HL-60/S4 treated with phorbol 12-myristate 13-acetate at 8.2 ng/mL for 4 days and 3 days (cell line): ENCODE measurements around the gene CDKL2.
"Not testable (repeated sequence)": the region's sequence is repeated elsewhere in the genome, so short reads cannot be mapped to it uniquely, and the experiment has no call there.

Experiments
- in situ Hi-C: fragments of 300-500 bp; cut with MboI; formaldehyde crosslinking; loops from 2 replicates; pipeline ENCODE4 v1.15.0; 2022; ENCODE audit warnings: low sequenced_read_pairs

CDKL2 gene

DNA sequence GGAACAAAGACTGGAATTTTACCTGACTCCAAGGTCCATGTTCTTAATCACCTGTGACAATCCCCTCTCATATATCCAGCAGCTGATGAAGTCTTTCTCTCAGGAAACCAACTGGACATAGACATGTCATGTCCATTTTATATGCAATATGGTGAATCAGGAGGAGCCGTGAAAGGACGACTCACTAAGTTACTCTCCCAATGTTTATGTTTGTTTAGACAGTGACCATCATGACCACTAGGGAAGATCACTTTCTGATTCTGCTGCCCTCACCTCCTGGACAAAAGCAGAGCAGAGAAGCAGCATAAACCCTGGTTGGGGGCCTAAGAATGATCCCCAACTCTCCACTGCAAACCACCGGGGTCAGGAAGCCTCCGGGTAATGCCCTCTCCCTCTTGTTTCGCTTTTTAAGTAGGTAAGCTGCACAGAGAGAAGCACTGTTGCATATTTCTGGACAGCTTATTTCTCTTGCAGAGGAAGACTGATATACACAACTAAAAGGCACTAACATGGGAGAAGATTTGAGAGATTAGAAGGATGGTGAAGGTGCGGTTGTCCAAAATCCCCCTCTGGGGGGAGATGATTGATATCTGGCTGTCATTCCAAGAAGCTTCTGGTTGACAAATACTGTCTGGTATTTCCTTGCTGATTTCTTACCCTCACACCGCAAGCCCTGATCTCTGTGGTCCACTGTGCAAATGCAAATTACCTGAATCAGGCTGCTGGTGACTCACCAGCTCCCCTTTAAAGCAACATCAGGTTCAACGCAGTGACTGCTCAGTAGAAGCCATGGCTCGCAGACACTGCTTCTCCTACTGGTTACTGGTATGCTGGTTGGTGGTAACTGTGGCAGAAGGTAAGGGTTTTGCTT is 74.8 kb downstream of the CDKL2 start, which contains the start of gene ODAPH:
Gene ODAPH, plus strand, starts transcription at position 773 of the 871 bp plus-strand sequence. Its CDS starts 17 bp downstream, at position 790.
- in situ Hi-C loops: no loop called here

- in situ Hi-C loops: no loop called here
Observed at GRCh38 chr4:75552452-75552851, 77.9 kb downstream of the CDKL2 start.

GRCh38 chr4:75549019-75549418 is 81.3 kb downstream of the CDKL2 start:
- in situ Hi-C loops: no loop called here

GRCh38 chr4:75547647-75548387 is 82.5 kb downstream of the CDKL2 start:
- in situ Hi-C loops: no loop called here

DNA sequence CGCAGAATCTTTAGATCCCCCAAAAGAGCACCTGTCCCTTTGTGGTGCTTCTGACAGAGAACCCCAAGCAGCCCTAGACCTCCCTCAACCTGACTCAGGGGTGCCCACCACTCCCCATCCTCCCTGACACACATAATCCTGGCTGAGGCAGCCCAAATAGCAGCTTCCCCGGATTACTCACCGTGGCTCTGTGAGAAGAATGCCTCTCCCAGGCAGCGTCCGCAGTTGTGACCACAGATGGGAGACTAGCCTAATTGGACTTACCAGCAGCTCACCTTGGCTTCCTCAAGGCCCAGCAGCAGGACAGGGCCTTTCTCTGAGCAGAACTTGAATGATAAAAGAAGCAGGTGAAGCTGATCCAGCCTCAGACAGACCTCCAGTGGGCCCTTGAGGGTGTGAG is 84.8 kb downstream of the CDKL2 start:
- in situ Hi-C loops: no loop called here

DNA sequence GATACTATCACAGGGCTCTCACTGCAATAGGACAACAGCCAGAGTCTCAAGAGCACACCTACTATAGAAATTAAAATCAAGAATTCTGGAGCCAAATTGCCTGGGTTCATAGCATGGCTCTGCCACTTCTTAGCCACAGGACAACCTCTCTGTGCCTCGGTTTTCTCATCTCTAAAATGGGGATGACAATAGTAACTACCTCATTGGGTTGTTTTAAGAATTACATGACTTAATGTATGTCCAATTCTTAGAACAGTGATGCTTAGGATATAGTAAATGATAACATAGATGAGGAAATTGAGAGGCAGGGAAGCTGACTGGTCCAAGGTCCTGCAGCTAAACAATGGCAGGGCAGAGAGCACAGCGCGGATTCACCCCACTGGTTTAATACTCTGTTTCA is 85.5 kb downstream of the CDKL2 start:
- in situ Hi-C loops: no loop called here

GRCh38 chr4:75544220-75544619 is 86.1 kb downstream of the CDKL2 start:
- in situ Hi-C loops: not testable (repeated sequence)

DNA sequence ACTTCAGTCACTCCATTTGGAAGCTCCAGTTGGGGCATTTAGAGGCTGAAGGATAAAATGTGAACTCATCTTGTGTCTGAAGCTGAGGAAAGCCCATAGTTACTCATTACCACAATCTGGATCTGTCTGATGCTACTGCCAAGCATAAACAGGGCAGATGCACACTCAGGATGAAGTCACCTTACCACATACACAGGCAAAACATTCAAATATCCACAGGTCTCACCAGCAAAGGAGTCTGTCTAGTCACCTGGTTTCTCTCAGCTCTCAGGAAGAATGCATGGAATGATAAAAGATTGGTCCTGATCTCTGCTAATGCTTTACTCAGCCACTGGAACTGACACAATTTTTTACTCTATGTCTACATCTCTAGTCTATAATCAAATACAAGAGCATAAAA is 87.5 kb downstream of the CDKL2 start:
- in situ Hi-C loops: no loop called here

GRCh38 chr4:75537308-75537707 is 93.0 kb downstream of the CDKL2 start:
- in situ Hi-C loops: not testable (repeated sequence)

GRCh38 chr4:75533926-75534325 is 96.4 kb downstream of the CDKL2 start:
- in situ Hi-C loops: not testable (repeated sequence)

GRCh38 chr4:75533339-75533887 is 96.9 kb downstream of the CDKL2 start:
- in situ Hi-C loops: not testable (repeated sequence)

DNA sequence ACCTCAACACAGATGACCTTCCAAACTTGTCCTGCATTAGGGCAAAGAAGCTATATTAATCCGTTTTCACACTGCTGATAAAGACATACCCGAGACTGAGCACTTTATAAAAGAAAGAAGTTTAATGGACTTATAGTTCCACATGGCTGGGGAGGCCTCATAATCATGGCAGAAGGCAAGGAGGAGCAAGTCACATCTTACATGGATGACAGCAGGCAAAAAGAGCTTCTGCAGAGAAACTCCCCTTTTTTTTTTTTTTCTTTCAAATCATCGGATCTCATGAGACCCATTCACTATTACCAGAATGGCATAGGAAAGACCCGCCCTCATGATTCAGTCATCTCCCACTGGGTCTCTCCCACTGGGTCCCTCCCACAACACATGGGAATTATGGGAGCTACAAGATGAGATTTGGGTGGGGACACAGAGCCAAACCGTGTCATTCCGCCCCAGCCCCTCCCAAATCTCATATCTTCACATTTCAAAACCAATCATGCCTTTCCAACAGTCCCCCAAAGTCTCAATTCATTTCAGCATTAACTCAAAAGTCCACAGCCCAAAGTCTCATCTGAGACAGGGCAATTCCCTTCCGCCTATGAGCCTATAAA is 98.7 kb downstream of the CDKL2 start:
- in situ Hi-C loops: not testable (repeated sequence)

DNA sequence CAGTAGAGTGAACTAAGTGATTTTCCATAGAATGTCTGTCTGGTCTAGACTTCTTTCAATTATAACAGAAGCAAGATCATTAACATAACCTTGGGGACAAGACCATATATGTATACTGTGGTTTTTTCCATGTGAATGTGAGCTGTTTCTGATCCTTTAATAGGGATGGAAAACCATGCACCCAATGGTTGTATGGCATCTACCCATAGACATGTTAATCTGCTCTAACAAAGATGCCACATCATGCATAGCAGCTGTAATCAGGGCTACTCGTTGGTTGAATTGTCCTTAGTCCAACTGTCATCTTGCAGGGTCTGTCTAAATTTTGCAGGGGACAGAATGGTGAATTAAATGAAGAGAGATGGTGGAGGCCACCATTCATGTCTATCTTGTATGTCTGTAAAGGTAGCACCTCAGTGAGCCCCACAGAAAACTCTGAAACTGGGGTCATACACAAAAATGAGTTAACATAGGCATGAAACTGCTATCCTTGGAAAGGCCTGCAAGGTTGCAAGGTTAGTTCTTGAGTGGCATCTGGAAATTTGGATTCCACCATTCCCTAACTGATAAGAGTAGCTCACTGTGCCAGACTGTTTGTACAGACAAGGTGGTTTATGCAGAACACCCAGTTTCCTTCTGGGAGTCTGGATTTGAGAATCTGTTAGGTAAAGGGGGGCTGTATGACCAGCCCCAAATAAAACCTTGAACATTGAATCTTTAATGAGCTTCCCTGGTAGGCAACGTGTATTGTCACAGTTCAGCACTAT is 99.6 kb downstream of the CDKL2 start:
- in situ Hi-C loops: no loop called here
